ENCODE data around the gene PRDM15. TPM values are rescaled to one million over a fixed set of nuclear protein-coding genes. Genes with fewer than 3 reads are reported as not detected.
A peak's percentile ranks its signal among the peaks of the same experiment; 100 is the strongest.

The PRDM15 gene
- total RNA-seq, 2 donors from 2014 or later, result 6.7 to 18.1 TPM

DNA sequence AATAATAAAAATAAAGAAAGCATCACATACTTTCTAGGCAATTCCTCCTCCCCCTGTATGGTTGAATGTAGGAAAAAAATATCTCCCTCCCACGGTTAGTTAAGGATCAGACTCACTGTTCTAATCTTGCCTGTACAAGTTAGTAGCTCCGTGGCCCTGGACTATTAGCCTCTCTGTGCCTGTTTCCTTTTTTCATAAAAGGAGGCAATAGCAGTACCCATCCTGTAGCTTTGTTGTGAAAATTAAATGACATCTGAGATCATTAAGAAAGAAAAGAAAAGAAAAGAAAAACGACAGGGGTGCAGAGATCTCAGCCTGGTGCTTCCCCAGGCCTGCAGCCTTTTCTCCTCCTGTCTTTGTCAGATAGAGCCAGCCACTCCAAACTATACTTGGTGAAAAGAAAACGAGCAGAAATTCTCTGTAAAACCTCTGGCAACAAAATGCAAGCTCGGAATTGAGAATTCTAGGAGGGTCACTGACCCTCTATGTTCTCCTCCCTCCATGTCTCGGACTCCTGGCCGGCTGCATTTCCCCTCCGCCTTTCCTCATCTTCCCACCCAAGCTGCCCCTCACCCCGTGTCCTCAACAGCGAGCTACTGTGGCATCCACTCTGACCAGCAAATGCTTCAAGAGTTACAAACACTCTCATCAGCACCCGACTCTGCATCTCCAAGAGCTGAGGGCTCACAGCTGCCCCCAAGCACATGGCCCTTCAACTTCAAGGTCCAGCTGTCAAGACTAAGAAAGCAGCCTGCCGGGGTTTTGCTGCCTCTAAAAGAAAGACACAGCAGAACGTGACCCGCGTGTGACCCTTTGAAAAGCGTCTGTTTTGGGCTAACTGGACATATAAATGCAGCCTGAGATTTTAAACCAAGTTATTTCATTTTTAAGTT is 125.9 kb downstream of the PRDM15 start:
- no peaks in the 10 kb centered on the region for H3K27me3 ChIP-seq (replicated peaks; ENCODE audit: insufficient read depth)
- H3K4me1 ChIP-seq (replicated peaks), result peaks cover 19% of the 10 kb centered on the region
- DNase-seq (ENCODE audit: low spot score), result no peak
- H3K9me3 ChIP-seq, result no peaks in the 10 kb centered on the region
- TF ChIP-seq, protein P1, sequence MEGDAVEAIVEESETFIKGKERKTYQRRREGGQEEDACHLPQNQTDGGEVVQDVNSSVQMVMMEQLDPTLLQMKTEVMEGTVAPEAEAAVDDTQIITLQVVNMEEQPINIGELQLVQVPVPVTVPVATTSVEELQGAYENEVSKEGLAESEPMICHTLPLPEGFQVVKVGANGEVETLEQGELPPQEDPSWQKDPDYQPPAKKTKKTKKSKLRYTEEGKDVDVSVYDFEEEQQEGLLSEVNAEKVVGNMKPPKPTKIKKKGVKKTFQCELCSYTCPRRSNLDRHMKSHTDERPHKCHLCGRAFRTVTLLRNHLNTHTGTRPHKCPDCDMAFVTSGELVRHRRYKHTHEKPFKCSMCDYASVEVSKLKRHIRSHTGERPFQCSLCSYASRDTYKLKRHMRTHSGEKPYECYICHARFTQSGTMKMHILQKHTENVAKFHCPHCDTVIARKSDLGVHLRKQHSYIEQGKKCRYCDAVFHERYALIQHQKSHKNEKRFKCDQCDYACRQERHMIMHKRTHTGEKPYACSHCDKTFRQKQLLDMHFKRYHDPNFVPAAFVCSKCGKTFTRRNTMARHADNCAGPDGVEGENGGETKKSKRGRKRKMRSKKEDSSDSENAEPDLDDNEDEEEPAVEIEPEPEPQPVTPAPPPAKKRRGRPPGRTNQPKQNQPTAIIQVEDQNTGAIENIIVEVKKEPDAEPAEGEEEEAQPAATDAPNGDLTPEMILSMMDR (IDR thresholded peaks at IDR 0.05), result no peak
- no peak for TF ChIP-seq POLR2A (IDR thresholded peaks at IDR 0.05)
- TF ChIP-seq POLR2AphosphoS5 (IDR thresholded peaks at IDR 0.05), result no peak
- H3K4me3 ChIP-seq, result no peak overlapping the region
- no peaks in the 10 kb centered on the region for H3K36me3 ChIP-seq
- 61% methylated on average over 16 of the region's 16 CpGs for WGBS
- intact Hi-C loops (cut with DNase I), result no loop called here
- H3K27ac ChIP-seq, result peak overlapping the region in 1 of 2 donors; percentile 78

GRCh38 chr21:41752231-41752681 is 126.9 kb downstream of the PRDM15 start:
- H3K27ac ChIP-seq, result peak overlapping the region; percentile 72 to 78
- no peak overlapping the region for H3K4me3 ChIP-seq
- WGBS, result 53% methylated on average over 13 of the region's 13 CpGs
- intact Hi-C loops (cut with DNase I), result no loop called here
- H3K36me3 ChIP-seq, result no peaks in the 10 kb centered on the region
- H3K4me1 ChIP-seq (replicated peaks), result peaks cover 19% of the 10 kb centered on the region
- no peak for TF ChIP-seq POLR2AphosphoS5 (IDR thresholded peaks at IDR 0.05)
- TF ChIP-seq, protein P1 (IDR thresholded peaks at IDR 0.05), result no peak
- no peak for TF ChIP-seq POLR2A (IDR thresholded peaks at IDR 0.05)
- DNase-seq (ENCODE audit: low spot score), result no peak
- H3K27me3 ChIP-seq (replicated peaks; ENCODE audit: insufficient read depth), result no peaks in the 10 kb centered on the region
- no peaks in the 10 kb centered on the region for H3K9me3 ChIP-seq

DNA sequence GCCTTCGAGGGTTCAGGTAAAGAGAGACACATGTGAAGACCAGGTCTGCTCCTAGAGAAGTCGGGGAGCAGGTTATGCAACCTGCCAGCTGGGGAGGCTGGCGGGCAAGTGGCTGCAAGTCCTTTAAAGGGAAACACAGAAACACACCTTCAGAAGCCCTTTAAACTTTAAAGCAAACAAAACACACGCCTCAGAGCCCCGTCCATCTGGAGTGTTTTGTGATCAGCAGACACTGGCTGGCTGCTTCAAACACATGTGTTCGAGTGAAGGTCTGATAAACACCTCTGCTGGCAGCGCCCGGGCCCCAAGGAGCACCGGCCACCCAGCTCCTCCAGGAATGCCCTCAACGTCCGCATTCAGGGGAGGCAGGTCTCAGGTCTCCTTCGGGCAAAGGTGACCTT is 127.5 kb downstream of the PRDM15 start:
- no peaks in the 10 kb centered on the region for H3K9me3 ChIP-seq
- intact Hi-C loops (cut with DNase I), result no loop called here
- H3K36me3 ChIP-seq, result no peaks in the 10 kb centered on the region
- H3K4me1 ChIP-seq (replicated peaks), result peaks cover 19% of the 10 kb centered on the region
- DNase-seq (ENCODE audit: low spot score), result peak; percentile 95
- no peak overlapping the region for H3K4me3 ChIP-seq
- H3K27ac ChIP-seq, result peak overlapping the region; percentile 72 to 78
- 47% methylated on average over 12 of the region's 12 CpGs for WGBS
- TF ChIP-seq, protein P1 (IDR thresholded peaks at IDR 0.05), result peak in 1 of 4 experiments; percentile 12
- TF ChIP-seq POLR2A (IDR thresholded peaks at IDR 0.05) (no peak), POLR2AphosphoS5 (IDR thresholded peaks at IDR 0.05) (peak; percentile 94)
- no peaks in the 10 kb centered on the region for H3K27me3 ChIP-seq (replicated peaks; ENCODE audit: insufficient read depth)

- no peak for DNase-seq (ENCODE audit: low spot score)
- H3K4me3 ChIP-seq, result no peak overlapping the region
- intact Hi-C loops (cut with DNase I), result no loop called here
- no peaks in the 10 kb centered on the region for H3K27me3 ChIP-seq (replicated peaks; ENCODE audit: insufficient read depth)
- H3K27ac ChIP-seq, result peak overlapping the region; percentile 20 to 49
- TF ChIP-seq POLR2A (IDR thresholded peaks at IDR 0.05), result no peak
- TF ChIP-seq POLR2AphosphoS5 (IDR thresholded peaks at IDR 0.05), result no peak
- TF ChIP-seq, protein P1 (IDR thresholded peaks at IDR 0.05), result no peak
- H3K4me1 ChIP-seq (replicated peaks), result peaks cover 19% of the 10 kb centered on the region
- H3K36me3 ChIP-seq, result no peaks in the 10 kb centered on the region
- 72% methylated on average over 16 of the region's 16 CpGs for WGBS
- H3K9me3 ChIP-seq, result no peaks in the 10 kb centered on the region
Measured at GRCh38 chr21:41750532-41751151, 128.5 kb downstream of the PRDM15 start.

All from prostate gland (tissue), 2 donors.